NCI-H82 treated with DMSO at 0.1 percent for 48 hours (cell line): ENCODE results near the gene TMEM86B.

Experiments used
- DNase-seq: peaks from one replicate; lab custom pipeline; 2025; ENCODE audit not compliant: unreplicated experiment; lab: John Stamatoyannopoulos, UW

TMEM86B gene

DNA sequence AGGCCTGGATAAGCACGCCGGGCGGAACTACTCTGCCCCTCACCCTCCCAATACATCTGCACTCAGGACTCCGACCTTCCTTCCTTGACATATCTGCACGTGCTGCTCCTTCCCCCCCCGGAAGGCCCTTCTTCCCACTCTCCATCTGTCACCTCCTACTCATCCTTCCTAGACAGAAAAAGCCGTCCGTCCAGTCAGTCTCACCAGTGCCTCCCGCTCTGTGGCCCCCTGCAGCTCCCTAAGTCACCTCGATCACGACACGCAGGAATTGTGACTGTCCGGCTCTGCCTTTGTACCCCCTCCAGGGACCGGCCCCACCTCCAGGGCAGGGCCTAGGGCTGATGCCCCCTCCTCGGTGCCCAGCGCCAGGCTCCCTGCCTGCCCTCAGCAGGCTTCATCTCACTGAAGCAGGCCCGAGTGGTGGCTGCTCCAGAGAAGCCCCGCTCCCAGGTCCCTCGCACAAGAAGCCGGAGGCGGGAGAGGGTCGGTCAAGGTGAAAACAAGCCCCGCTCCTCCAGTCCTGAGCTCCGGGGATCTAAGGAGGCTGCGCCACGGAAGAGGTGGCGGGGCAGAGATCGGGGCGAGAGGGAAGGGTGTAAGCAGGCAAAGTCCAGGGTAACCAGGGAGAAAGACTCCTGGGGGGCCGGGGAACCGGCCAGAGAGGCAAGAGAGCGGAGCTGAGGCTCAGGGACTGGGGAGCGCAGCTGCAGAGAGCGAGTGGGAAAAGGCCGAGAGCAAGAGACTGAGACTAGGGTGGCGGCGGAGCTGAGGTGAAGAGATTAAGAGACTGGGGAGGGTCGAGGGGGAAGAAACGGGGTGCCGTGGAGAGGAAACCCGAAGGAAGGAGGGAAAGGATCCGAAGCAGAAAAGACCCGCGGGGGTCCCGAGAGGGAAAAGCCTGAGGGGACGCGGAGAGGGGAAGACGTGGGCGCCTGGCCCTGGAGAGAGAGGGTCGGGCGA, 29.2 kb upstream of the TMEM86B start:
- DNase-seq: no peak

DNA sequence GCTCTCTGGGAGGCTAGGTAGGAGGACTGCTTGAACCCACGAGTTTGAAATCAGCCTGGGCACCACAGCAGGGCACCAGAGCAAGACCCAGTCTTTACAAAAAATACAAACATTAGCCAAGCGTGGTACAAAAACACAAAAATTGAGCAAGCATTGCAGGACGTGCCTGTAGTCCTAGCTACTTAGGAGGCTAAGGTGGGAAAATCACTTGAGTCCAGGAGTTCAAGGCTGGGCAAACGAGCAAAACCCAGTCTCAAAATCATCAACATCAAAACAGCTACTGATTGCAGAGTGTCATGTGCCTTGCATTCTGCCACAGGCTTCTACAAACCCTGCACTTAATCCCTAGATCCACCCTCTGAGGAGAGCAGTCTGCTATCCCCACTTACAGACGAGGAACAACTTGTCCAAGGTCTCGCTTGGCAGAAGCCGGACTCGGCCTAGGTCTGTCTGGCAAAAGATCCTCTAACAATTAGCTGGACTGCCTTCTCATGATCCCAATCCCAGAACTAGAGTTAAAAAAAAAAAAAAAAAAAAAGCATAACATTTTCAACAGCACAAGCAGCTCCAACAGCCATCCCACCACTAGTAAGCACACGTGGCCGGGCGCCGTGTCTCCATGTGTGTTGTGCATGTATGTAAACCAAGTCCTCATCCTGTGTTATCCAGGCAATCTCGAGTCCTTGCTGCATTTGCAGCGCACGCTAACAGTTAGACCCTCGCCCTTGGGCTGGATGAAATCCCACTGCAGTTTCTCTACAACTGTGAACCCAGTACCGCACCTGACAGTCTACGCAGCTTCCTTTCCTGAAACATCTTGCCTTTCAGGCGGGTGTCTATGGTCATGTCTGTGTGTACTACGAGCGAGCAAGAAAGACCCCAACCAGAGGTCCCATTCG, 28.2 kb upstream of the TMEM86B start:
- DNase-seq: no peak

DNA sequence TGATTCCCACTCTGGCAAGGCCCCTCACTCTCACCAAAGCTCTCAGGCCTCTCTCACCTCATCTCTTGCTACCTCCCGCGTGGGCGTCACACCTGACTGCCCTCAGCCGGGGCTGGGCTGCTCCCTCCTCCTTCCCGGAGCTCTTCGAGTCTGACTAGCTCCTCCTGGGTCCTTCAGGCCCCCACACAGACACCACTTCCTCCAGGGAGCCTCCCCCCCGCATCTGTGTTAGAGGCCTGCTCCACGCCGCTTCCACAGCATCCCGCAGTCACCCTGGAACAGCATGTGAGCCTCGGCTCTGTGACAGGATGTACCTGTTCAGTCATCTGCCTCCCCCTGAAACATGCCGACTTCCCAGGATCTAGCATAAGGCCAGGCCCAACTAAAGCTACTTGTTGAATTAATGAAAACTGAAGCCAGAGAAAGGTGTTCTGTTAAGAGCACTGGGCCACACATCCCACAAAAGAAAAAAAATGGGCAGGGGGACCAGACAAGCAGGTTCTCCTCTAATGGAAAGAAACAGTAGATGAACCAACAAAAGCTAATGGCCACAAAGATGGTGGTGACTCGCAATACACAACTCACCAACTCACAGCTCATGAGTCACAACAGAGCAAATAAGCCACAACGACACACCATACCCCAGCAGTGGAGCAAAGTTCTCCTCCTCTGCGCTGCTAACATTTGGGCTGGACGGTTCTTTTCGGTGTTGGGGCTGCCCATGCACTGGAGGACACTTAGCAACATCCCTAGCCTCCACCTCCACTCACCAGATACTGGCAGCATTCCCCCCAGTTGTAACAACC, 27.3 kb upstream of the TMEM86B start:
- no peak for DNase-seq

- DNase-seq: no peak
Observed at GRCh38 chr19:55254625-55254977, 26.0 kb upstream of the TMEM86B start.

GRCh38 chr19:55253842-55254624, 25.5 kb upstream of the TMEM86B start:
- DNase-seq: no peak

DNA sequence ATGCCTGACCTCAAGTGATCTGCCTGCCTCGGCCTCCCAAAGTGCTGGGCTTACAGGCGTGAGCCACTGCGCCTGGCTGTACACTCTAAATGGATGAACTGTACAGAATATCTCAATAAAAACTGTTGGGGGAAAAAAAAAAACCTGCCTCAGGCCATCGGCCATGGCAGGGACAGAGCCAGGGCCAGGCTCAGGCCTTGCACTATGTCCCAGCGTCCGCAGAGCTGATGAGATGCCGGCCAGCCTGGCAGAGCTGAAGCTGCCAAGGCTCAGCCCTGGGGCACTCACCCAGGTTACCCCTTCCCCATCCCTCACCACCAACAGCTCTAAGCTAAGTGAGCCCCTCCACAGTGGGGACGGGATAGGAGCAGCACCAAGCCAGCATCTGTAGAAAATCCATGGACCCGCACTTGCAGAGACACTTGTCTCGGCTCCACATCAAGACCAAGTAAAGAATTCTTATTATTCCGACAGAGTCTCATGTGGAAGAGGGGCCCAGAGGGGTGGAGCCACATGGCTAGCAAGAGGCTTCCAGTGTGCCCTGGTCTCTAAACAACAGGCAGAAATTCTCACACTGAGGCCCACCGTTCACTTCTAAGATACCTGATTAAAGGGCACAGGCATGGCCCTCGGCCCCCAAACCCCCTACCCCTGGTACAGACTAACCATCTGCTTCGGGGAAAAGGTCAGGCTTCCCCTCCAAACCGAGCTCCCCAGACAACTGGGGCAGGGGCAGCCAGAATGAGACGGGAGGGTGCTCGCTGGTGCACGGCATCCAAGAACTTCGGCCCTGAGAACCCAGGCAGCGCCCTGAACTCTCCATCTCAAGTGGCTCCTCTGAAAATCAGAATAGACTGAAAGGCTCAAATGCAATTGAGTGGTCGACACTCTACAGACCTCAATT, 24.4 kb upstream of the TMEM86B start:
- DNase-seq: no peak

GRCh38 chr19:55251341-55252081, 22.9 kb upstream of the TMEM86B start:
- no peak for DNase-seq

DNA sequence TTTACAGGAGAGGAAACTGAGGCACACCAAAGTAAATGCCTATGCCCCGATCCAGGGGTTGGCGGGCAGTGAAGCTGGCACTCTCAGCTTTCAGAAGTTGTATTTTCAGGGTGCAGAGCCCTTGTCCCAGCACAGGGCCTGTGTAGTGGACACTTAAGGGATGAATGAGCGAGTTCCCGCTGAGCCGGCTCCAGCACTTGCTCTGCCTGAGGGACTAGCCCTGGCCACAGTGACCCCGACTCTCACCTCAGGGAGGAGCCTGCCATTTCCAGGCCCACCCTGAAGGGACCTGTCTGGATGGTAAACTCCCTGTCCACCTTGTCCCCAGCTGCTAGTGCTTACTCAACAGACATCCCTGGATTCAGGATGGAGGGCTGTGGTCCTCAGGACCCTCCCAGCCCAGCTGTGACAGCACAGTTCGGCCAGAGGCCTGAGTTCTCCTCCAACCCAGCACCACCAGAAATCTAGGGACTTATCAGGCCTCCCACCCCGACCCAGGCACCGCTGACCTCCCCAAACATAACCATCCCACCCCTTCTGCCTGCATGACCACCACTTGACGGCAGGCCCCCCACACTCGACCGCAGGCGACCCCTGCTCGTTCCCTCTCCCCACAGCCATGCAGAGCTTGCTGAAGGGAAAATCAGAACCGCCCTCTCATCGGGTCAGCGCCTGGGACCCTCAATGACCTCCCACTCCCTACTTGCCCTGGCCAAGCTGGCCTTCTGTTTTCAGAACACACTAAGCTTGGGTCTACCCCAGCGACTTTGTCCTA, 21.9 kb upstream of the TMEM86B start:
- no peak for DNase-seq

- no peak for DNase-seq
Observed at GRCh38 chr19:55249841-55250240, 21.3 kb upstream of the TMEM86B start.

- DNase-seq: no peak
Observed at GRCh38 chr19:55248704-55249103, 20.1 kb upstream of the TMEM86B start.

GRCh38 chr19:55248166-55248675, 19.7 kb upstream of the TMEM86B start:
- DNase-seq: no peak

- no peak for DNase-seq
Observed at GRCh38 chr19:55247621-55248099, 19.1 kb upstream of the TMEM86B start.

- no peak for DNase-seq
Observed at GRCh38 chr19:55246462-55247451, 18.2 kb upstream of the TMEM86B start.

- no peak for DNase-seq
Observed at GRCh38 chr19:55245236-55245904, 16.8 kb upstream of the TMEM86B start.

GRCh38 chr19:55244004-55244680, 15.6 kb upstream of the TMEM86B start:
- no peak for DNase-seq
